ENCODE results near the gene SLCO2A1. TPM values are rescaled to one million over a fixed set of nuclear protein-coding genes. Genes with fewer than 3 reads are reported as not detected.

Gene SLCO2A1
- total RNA-seq, 1 donor = under 0.01 TPM

DNA sequence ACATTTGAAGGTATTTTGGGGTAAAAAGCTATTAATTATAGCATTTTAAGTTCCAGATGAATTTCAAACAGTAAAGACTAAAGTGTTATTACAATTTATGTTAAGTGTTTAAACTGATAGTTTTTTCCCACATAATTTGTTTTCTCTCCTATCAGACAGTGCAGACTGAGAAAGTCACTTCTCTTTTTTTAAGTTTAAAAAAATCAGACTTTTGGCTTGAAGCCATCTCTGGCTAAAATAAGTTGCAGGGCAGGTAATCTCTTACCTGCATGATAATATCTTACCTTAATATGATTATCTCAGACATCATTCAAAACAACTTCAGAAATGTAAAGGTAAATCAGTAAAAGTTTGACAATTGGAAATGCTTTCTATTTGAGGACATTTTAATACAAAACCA, 112.6 kb downstream of the SLCO2A1 start:
- TF ChIP-seq, protein P1, sequence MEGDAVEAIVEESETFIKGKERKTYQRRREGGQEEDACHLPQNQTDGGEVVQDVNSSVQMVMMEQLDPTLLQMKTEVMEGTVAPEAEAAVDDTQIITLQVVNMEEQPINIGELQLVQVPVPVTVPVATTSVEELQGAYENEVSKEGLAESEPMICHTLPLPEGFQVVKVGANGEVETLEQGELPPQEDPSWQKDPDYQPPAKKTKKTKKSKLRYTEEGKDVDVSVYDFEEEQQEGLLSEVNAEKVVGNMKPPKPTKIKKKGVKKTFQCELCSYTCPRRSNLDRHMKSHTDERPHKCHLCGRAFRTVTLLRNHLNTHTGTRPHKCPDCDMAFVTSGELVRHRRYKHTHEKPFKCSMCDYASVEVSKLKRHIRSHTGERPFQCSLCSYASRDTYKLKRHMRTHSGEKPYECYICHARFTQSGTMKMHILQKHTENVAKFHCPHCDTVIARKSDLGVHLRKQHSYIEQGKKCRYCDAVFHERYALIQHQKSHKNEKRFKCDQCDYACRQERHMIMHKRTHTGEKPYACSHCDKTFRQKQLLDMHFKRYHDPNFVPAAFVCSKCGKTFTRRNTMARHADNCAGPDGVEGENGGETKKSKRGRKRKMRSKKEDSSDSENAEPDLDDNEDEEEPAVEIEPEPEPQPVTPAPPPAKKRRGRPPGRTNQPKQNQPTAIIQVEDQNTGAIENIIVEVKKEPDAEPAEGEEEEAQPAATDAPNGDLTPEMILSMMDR (IDR thresholded peaks at IDR 0.05; ENCODE audit: insufficient read depth, low read length) = no peak
- no peak for DNase-seq (ENCODE audit: low read depth)
- H3K4me3 ChIP-seq (ENCODE audit: low read depth, low read length) = no peak overlapping the region

DNA sequence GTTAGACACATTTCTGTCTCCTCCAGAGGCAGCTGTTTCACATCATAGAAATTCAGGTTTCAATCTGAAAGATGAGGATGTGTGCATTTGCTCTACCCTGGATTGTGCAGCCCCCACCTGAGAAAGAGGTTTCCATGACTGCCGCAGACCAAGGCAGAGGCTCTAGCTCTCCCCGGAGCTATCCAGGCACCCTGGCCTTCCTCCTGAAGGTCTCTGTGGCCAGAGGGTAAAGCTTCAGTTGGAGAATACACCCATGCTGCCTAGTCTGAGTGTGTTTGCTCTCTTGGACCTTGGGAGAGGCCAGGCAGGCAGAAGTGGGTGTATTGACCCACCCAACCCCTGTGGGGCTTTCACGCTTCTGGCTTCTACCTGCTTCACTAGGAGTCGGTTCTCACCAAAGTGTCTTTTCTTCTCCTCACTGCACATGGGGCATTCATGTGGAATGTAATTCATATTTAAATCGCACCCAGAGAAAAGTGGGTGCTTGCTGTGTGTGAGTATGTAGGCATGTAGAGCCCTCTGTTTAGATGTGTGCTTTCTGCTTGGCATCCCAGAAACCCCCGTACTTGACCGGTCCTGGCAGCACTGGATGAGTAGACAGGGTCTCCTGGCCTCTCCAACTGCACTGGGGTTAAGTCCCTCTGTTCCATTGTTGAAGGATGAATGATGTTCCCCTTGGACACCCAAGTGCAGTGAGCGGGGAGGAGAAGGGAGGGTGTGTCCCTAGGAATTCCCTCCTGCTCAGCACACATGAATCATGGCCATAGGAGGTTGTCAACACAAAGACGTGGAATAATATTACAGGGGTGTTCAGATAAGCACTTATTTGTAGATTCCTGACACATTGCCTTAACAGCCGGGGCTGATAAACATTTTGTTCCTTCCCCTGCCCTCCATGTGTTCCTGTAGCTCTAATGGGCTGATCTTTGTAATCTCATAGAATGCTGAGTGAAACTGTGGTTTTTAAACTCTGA, 113.8 kb downstream of the SLCO2A1 start:
- no peak overlapping the region for H3K4me3 ChIP-seq (ENCODE audit: low read depth, low read length)
- TF ChIP-seq, protein P1 (IDR thresholded peaks at IDR 0.05; ENCODE audit: insufficient read depth, low read length) = no peak
- DNase-seq (ENCODE audit: low read depth) = no peak

DNA sequence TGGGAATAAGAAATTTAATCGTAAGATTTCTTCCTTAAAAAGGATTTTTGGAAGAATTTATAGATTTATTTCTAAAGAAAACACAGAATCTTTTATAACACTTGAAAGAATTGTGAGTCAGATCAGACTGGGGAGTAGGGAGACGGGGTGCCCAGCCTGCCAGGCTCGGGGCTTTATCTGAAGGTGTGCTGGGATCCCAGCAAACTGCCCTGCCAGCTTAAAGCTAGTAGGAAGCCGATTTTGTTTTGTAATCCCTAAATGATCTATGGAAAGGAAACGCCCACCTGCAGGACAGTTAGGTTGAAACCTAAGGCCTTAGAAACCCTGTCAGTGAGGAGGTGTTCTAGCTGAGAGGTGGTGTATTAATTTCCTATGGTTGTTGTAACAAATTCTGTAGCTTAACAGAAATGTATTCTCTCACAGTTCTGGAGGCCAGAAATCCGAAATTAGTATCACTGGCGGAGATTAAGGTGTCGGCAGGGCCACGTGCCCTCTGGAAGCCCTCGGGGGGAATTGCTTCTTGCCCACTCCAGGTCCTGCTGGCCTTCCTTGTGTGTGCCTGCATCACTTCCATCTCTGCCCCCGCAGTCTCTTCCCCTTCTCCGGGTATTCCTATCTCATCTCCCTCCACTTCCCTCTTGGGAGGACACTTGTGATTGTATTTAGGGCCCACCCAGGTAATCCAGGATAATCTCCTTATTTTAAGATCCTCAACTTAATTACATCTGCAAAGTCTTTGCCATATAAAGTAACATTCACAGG, 114.7 kb downstream of the SLCO2A1 start:
- TF ChIP-seq, protein P1 (IDR thresholded peaks at IDR 0.05; ENCODE audit: insufficient read depth, low read length) = no peak
- no peak overlapping the region for H3K4me3 ChIP-seq (ENCODE audit: low read depth, low read length)
- DNase-seq (ENCODE audit: low read depth) = no peak

DNA sequence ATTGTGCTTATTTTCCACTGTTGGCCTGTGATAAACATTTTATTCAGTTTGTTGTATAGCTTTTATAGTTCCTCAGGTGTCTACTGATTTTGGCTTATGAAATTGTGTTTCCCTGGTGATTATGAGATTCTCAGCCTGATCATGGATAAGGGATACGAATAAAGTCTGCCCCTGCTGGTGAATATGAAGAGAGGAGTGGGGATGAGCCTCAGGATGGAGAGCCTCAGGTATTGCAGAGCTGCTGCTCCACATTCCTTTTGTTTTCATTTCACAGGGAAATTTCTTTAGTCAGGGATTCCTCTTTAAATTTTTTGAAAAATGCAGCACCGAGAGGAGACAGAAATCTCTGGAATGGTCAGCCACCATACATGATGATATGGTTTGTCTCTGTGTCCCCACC, 119.3 kb downstream of the SLCO2A1 start:
- TF ChIP-seq, protein P1 (IDR thresholded peaks at IDR 0.05; ENCODE audit: insufficient read depth, low read length) = peak; percentile 23
- no peak for DNase-seq (ENCODE audit: low read depth)
- H3K4me3 ChIP-seq (ENCODE audit: low read depth, low read length) = no peak overlapping the region

DNA sequence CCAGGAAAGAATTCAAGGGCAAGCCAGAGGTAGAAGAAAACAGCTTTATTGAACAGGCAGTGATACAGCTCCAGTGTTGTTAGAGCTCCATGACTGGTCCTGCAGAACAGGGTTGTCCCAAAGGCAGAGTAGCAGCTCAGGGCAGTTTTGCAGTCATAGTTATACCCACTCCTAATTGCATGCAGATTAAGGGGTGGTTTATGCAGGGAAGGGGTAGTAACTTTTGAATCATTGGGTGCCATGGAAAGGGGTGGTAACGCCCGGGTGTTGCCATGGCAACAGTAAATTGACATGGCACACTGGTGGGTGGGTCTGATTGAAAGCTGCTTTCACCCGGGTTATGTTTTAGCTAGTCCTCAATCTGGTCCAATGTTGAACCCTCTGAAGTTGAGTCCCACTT, 124.3 kb downstream of the SLCO2A1 start:
- H3K4me3 ChIP-seq (ENCODE audit: low read depth, low read length) = no peak overlapping the region
- DNase-seq (ENCODE audit: low read depth) = no peak
- TF ChIP-seq, protein P1 (IDR thresholded peaks at IDR 0.05; ENCODE audit: insufficient read depth, low read length) = no peak

DNA sequence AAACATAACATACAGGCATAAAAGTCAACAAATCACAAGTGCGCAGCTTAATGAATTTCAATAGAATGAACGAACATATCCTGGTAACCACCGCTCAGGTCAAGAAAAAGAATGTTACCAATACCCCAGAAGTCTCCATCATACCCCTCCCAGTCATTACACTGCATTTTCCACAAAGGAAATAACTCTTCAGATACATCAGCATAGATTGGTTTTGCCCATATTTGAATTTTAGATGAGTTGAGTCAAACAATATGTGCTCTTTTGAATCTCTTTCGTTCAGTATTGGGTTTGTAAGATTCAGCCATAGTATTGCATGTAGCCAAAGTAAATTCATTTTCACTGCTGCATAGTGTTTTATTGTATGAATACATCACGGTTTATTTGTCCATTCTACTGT, 127.9 kb downstream of the SLCO2A1 start:
- no peak overlapping the region for H3K4me3 ChIP-seq (ENCODE audit: low read depth, low read length)
- TF ChIP-seq, protein P1 (IDR thresholded peaks at IDR 0.05; ENCODE audit: insufficient read depth, low read length) = no peak
- no peak for DNase-seq (ENCODE audit: low read depth)
